NK-92 (cell line): Measurements from ENCODE around the gene ALDH9A1.
"Not testable (repeated sequence)": the region's sequence is repeated elsewhere in the genome, so short reads cannot be mapped to it uniquely, and the experiment has no call there.

Experiments used
- DNase-seq: peaks from one replicate; lab custom pipeline; 2025; ENCODE audit not compliant: unreplicated experiment; lab: John Stamatoyannopoulos, UW

ALDH9A1 gene

DNA sequence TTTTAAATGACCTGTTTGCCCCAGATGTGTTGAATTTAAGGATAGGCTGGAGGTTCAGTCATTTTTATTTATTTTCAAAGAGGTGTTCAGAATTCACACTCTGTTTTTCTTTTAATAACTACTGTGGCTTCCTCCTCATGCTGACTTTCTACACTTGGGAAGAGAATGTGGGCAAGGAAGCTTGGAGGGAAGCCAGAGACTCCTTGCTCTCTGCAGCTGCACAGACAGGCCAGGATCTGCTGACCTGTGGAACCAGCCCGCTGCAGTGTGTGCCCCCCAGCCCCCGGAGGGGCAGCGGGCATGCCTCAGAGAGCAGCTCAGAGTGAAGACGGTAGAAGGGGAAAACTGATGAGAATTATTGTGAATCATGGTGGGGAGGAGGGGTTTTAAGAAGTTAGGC lies 50.4 kb downstream of the ALDH9A1 start:
- no peak for DNase-seq

DNA sequence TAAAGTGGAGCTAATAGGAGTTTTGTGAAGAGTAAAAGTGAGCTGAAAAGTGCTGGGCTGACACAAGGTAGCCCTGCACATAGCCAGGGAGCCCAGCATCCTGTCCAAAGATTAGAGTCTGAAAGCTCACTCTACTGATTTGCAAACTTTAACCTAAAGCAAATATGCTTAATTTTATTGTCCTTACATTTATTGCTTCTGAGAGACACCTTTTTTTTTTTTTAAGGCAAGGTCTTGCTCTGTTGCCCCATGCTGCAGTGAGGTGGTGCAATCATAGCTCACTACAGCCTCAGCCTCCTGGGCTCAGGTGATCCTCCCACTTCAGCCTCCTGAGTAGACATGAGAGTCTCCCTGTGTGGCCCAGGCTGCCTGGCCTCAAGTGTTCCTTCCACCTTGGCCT lies 50.8 kb downstream of the ALDH9A1 start:
- no peak for DNase-seq

- DNase-seq, result no peak
Observed at GRCh38 chr1:165645654-165646366, 52.6 kb downstream of the ALDH9A1 start.

- no peak for DNase-seq
Observed at GRCh38 chr1:165644064-165644735, 54.2 kb downstream of the ALDH9A1 start.

- DNase-seq, result no peak
Observed at GRCh38 chr1:165641231-165641987, 57.0 kb downstream of the ALDH9A1 start.

DNA sequence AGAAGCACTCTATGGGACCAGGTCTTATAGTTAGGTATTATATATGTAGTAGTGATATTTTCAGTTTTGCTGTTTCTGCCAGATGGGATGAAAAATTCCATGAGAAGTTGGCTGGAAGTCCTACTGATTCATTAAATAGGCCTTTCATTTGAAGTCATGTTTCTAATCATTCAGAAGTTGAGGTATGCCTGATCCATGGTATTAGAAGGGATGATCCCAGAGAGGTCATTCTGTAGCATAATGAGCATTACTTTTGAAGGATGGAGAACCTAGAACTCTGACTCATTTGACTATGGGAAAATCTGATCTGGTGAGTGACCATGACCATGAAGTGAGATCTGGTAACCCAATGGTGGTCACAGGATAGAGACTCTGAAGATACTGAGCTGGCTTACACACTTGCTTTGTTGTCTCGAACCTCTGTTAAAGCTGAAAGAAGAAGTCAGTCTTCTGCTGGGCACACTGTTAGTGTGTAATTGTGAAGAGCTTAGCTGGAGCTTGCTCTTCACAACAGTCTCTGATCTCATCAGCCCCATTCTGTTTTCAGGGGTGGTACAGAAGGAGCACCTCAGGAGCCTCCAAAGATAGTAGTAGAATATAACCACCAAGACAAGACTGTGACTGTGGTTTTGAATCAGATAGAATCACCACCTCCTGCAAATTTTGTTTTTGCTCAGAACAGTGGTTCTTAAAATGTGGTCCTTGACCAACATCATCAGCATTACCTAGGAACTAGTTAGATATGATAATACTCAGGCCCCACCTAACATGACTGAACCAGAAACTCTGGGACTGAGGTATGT lies 58.3 kb downstream of the ALDH9A1 start:
- no peak for DNase-seq

GRCh38 chr1:165638211-165638610 lies 60.2 kb downstream of the ALDH9A1 start:
- DNase-seq, result not testable (repeated sequence)

DNA sequence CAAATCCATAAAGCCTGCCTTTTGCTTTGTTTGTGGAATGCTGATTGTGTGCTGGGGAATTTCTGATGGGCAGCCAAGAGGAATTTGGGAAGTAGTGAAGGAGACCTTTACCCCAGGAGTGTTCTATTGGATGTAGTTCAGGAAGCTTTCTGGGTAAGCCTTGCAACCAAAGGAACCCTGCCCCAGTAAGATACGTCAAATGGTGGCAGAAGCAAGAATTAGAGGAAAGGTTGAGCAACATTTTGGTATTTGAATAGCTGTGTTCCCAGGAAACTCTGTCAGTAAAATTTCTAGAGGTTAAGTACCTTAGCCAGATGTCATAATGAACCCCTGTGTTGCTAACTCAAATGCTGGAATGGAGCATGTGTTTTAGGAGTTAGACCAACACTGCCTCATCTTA lies 60.9 kb downstream of the ALDH9A1 start:
- no peak for DNase-seq

- no peak for DNase-seq
Observed at GRCh38 chr1:165635823-165636222, 62.5 kb downstream of the ALDH9A1 start.

DNA sequence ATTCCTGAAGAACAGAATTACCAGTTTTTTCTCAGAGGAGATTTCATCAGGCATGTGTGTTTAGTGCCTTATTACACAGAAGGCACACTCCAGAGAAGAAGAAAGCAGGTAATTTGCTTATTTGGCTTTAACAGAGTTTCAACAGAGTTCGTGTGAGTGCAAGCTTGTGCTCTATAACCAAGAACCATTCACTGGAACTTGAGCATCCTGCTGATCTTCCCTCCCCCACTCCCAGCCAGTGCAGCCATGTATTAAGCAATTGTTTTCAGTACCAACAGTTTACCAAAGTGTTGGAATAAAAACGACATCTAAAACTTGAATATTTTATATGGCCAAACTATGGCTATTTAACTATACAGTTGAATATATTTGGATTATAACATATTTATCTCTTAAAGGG lies 63.0 kb downstream of the ALDH9A1 start:
- no peak for DNase-seq

GRCh38 chr1:165634154-165634921 lies 64.0 kb downstream of the ALDH9A1 start:
- DNase-seq, result no peak

- no peak for DNase-seq
Observed at GRCh38 chr1:165633614-165634013, 64.7 kb downstream of the ALDH9A1 start.

GRCh38 chr1:165632491-165632890 lies 65.9 kb downstream of the ALDH9A1 start:
- no peak for DNase-seq

GRCh38 chr1:165632152-165632469 lies 66.3 kb downstream of the ALDH9A1 start:
- no peak for DNase-seq

DNA sequence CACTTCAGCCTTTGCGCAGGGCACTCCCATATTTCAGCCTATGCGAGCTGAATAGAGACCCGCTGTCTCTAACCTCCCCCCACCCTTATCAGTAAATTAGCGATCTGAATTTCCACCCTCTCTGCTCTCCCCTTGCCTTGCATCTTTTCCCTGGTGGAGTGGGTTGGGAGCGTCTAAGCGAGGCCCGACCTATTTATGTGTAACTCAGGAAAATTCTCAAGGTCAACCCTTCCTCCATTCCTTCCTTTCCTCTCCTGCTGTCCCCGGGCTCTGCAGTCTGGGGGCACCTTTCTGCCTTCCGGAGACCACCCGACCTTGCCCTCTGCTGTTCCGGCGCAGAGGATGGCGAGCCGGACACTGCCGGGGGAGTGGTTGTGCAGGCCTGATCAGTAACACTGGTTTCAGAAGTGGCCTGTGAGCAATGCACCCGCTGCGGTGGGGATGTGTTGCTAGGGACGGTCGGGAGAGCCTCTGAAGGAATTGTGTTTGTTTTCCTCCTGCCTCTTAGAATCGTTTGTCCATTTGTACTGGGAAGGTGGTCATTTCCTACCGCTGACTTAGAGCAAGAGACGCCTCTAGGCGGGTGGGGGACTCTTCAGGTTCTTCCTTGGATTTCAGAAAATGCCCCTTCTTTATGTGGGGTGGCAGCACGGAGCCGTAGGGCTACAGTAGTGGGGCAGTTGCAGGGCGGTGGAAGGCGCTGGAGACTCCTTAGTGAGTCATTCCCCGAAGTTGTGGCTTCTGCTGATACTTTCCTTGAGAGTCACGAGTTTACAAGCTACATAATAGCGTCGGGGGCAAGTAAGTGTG lies 66.8 kb downstream of the ALDH9A1 start:
- DNase-seq, result no peak

- peak; percentile 29 for DNase-seq
Observed at GRCh38 chr1:165630629-165631341, 67.6 kb downstream of the ALDH9A1 start, which contains the start of gene MGST3. TSS of gene MGST3 (plus strand) at chr1:165631234. CDS start at chr1:165649848, 18,614 bp downstream.

DNA sequence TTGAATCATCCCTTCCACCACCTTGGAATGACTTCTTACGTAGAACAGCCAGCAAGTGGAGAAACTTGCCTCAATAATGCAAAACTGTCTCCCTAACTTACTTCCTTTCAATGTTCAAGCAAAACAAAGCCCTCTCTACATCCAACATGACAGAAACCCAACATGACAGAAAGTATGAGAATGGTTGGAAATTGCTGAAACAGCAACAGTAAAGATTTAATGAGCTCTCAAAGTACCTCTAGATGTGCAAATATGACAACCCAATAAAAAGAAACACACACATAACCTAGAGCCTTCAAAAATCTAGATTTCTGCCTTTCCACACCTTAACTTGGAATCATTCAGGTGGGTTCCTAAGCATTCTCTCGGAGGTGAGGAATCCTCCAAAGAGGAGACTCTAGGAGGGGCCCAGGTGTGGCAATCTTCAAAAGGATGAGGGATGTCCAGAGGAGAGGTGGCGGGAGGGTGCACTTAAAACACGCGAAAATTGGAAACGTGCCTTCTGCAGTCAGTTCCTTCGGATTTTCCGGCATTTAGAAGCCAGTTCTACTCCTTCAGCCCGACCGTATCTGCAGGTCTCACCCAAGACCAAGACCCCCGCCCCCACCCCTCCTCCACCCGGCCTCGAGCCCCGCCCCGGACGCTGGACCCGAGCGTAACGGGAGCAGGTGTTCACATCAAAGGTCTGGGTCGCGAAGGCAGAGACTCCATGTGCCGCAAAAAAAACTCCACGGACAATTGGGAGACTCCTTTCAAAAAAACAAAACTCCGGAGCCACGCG lies 68.3 kb downstream of the ALDH9A1 start:
- DNase-seq, result no peak

DNA sequence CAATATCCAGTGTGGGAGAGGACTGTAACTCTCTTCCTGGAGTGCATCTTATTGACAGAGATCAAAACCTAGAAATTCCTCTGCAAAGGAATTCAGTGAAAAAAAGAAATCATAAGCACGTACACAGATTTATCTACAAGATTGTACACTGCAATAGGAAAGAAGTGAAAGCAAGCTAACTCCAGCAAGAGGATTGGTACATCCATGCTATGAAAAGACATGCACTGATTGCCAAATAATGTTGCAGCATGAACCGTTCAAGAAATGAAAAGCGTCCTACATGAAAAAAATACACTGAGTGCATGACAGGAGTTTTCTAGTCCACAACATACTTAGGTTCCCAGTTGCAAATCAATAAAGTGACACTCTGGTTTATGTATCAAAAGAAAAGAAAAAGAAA lies 69.2 kb downstream of the ALDH9A1 start:
- no peak for DNase-seq
